Stomach (tissue), 9 donors: ENCODE measurements around the gene ZMIZ1. TPM values are rescaled to one million over a fixed set of nuclear protein-coding genes. Genes with fewer than 3 reads are reported as not detected.
A peak's percentile ranks its signal among the peaks of the same experiment; 100 is the strongest.

Source experiments
- DNase-seq, 2 donors: peaks; one replicate each; pipeline versions ENCODE4 v3.0.0 to v3.0.0-alpha.2; 2013 to 2019
- H3K27ac ChIP-seq, 5 donors: fragments of 200-600 bp in 4 of 5; sonication (generic) in 4 of 5; one replicate each; pipeline ENCODE4 v1.5.1; 2013 to 2019; ENCODE audit warnings: mild to moderate bottlenecking in 1 of 5, moderate library complexity in 1 of 5
- H3K27me3 ChIP-seq, 3 donors: fragments of 200-600 bp; sonication (generic); one replicate each; pipeline ENCODE4 v1.5.1; 2017 to 2019; ENCODE audit warnings: mixed run types in 1 of 3
- H3K36me3 ChIP-seq, 4 donors: fragments of 200-600 bp; sonication (generic); 1 replicate in 3 of 4; 2 replicates in 1 of 4; pipeline ENCODE4 v1.5.1; 2016 to 2019
- H3K4me1 ChIP-seq, 4 donors: fragments of 200-600 bp; sonication (generic); one replicate each; pipeline ENCODE4 v1.5.1; 2016 to 2019
- H3K4me3 ChIP-seq, 4 donors: fragments of 200-600 bp; sonication (generic) in 3 of 4; one replicate each; pipeline ENCODE4 v1.5.1; 2016 to 2019; ENCODE audit warnings: mild to moderate bottlenecking in 1 of 4
- H3K9me3 ChIP-seq, 4 donors: fragments of 200-600 bp; sonication (generic); one replicate each; pipeline ENCODE4 v1.5.1; 2016 to 2019
- EP300 ChIP-seq: sonication (generic); formaldehyde crosslinking; IDR thresholded peaks from one replicate; pipeline ENCODE4 v1.6.1; 2017; ENCODE audit warnings: antibody characterized with exemption
- POLR2A ChIP-seq, 4 donors: fragments of 450-650 bp; IDR thresholded peaks; one replicate each; pipeline ENCODE4 v1.6.1; 2016; ENCODE audit warnings: antibody characterized with exemption in 4 of 4, control low read depth in 2 of 4, mild to moderate bottlenecking in 1 of 4, moderate library complexity in 1 of 4
- POLR2AphosphoS5 ChIP-seq, 3 donors: sonication (generic); formaldehyde crosslinking; IDR thresholded peaks; one replicate each; pipeline ENCODE4 v1.6.1; 2016; ENCODE audit warnings: antibody characterized with exemption in 3 of 3
- WGBS, 5 donors: extraction: QIAGEN DNeasy Blood & Tissue Kit in 3 of 5; methylation state at CpG; one replicate each; pipeline versions ENCODE4 v1.1.5 to v1.1.7; 2013 to 2018; 5-methylcytosine and 5-hydroxymethylcytosine counted together
- intact Hi-C: fragments of 100-400 bp; cut with DNase I; formaldehyde crosslinking; loops from one replicate; pipeline ENCODE4 v1.15.1; 2023; ENCODE audit warnings: low total_unique reads
- polyA plus RNA-seq, 3 donors: library from polyadenylated mRNA; stranded (reverse); fragments of 200-250 nt; gene quantifications; one replicate each; pipeline ENCODE4 v1.2.3, GENCODE V29; 2013
- total RNA-seq, 5 donors: library from RNA; depleted of rRNA; stranded (reverse); fragments of >200 nt; gene quantifications; one replicate each; pipeline versions ENCODE4 v1.1.0 to v1.2.3, GENCODE V29; 2014 to 2016
- TF ChIP-seq, protein P1 (sequence below), 7 experiments: fragments of 450-650 bp in 4 of 7; fragments of 200-600 bp in 3 of 7; sonication (generic) in 3 of 7; IDR thresholded peaks; one replicate each; pipeline ENCODE4 v1.5.1; 2016 to 2019; ENCODE audit warnings: antibody characterized with exemption in 7 of 7, control low read depth in 2 of 7, mild to moderate bottlenecking in 1 of 7
- donor health status: healthy with polysubstance abuse.
- donor health status: Bipolar disorder and iron deficiency.
- donor health status: healthy.

Gene ZMIZ1
- total and polyA plus RNA-seq, 8 donors, result 17.7 to 103 (median 26.3) TPM

DNA sequence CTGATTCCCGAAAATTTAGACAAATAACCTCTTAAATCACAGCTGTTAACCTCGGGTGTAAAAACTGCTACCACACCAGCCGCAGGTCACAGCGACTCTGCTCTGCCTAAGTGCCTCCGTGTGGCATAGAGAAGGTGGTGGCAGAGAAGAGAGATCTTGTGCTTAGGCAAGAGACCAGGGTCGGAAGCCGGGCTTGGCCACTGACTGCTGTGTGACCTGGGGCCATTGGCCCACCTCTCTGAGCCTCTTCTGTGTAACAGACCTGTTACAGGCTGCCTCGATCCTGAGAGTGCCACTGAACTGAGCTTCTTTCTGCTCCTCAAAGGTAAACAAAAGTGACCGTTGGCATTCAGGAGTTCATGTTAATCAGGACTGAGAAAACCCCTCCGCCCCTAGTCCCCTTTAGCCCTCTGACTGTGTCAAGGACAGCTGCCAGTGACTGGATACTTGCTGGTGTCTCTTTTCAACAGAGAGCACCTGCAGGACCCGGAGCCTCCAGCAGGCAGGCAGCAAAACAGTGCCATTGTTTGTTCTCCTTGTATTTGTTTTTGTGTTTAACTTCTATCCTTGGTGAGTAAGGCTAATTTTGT is 36.5 kb downstream of the ZMIZ1 start:
- H3K9me3 ChIP-seq, result no peaks in the 10 kb centered on the region
- no peaks in the 10 kb centered on the region for H3K27me3 ChIP-seq
- no peak for DNase-seq
- H3K36me3 ChIP-seq, result peaks cover 0 to 2% (median 0%) of the 10 kb centered on the region in 4 donors
- peak overlapping the region; percentile 3 to 83 (median 64) for H3K27ac ChIP-seq
- no peak overlapping the region for H3K4me3 ChIP-seq
- no peak for TF ChIP-seq POLR2A (IDR thresholded peaks at IDR 0.05)
- TF ChIP-seq, protein P1, sequence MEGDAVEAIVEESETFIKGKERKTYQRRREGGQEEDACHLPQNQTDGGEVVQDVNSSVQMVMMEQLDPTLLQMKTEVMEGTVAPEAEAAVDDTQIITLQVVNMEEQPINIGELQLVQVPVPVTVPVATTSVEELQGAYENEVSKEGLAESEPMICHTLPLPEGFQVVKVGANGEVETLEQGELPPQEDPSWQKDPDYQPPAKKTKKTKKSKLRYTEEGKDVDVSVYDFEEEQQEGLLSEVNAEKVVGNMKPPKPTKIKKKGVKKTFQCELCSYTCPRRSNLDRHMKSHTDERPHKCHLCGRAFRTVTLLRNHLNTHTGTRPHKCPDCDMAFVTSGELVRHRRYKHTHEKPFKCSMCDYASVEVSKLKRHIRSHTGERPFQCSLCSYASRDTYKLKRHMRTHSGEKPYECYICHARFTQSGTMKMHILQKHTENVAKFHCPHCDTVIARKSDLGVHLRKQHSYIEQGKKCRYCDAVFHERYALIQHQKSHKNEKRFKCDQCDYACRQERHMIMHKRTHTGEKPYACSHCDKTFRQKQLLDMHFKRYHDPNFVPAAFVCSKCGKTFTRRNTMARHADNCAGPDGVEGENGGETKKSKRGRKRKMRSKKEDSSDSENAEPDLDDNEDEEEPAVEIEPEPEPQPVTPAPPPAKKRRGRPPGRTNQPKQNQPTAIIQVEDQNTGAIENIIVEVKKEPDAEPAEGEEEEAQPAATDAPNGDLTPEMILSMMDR (IDR thresholded peaks at IDR 0.05), result peak in 2 of 7 experiments; percentile 8 to 31
- WGBS, 5 donors, result 24 to 49% (median 30%) methylated on average over 10 to 11 of the region's 11 CpGs
- peaks cover 67 to 100% (median 93%) of the 10 kb centered on the region in 4 donors for H3K4me1 ChIP-seq
- intact Hi-C loops, result no loop called here

DNA sequence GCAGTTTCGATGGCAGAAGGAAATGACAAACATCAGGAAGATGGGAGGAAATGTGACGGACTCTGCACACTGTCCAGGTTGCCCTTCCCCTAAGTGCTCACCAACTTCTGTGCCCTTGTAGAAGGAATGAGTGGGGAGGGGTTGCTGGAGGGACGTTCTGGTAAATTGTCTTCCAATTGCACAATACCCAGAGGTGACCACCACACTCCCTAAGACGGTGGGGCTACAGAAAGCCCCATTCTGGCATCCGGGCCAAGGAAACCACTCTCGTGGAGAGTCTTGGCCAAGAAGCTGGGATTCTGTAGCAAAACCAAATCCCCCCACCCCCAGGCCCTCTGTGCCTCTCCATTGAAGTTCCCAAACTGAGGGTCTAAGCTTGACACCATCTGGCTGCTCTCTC is 37.1 kb downstream of the ZMIZ1 start:
- Histone ChIP-seq H3K4me3 (no peak overlapping the region), H3K9me3 (no peaks in the 10 kb centered on the region), H3K36me3 (peaks cover 1 to 8% (median 5%) of the 10 kb centered on the region in 4 donors), H3K27me3 (no peaks in the 10 kb centered on the region), H3K27ac (peak overlapping the region in 3 of 5 donors; percentile 25 to 83 (median 81)), H3K4me1 (peaks cover 67 to 100% (median 92%) of the 10 kb centered on the region in 4 donors)
- TF ChIP-seq POLR2AphosphoS5 (IDR thresholded peaks at IDR 0.05) (no peak), EP300 (no peak)
- TF ChIP-seq, protein P1 (IDR thresholded peaks at IDR 0.05), result no peak
- intact Hi-C loops, result no loop called here
- WGBS, 5 donors, result 57 to 75% (median 67%) methylated on average over 6 of the region's 6 CpGs
- no peak for DNase-seq

DNA sequence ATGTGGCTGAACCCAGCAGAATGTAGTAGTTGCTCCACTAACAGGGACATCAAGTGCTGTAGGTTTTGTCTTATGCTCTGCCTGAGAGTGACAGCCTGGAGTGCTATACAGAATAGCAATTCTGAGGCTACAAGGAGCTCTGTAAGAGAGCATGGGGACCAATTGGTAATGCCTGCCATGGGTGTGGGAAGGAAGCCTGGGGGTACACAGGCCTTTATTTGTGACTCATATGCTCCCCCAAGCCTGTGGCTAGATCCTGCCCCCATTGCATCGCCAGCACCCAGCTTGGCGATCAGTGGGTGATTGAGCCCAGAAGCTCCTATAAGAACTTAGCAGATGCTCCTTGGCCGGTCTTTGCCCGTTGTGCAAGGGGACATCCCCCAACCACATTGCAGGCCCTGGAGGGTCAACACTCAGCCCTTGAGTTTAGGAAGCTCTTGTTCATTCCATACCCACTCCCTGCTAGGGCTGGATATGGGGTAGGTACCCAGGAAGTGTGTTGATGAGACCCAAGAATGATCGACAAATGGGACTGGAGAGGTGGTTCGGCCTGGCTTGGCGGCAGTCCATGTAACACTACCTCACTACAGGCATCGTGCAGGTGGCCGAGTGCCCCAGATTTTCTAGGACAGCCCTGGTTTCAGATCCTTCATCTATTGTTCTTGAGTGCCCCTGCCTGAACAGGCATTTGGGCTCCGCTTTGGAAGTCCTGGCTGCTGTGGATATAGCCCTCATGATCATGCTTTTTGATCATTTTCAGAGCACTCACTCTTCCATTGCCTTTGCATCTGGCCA is 37.7 kb downstream of the ZMIZ1 start:
- intact Hi-C loops, result no loop called here
- H3K27ac ChIP-seq, result peak overlapping the region in 3 of 5 donors; percentile 25 to 83 (median 81)
- 73 to 82% (median 74%) methylated on average over 10 of the region's 10 CpGs for WGBS, 5 donors

DNA sequence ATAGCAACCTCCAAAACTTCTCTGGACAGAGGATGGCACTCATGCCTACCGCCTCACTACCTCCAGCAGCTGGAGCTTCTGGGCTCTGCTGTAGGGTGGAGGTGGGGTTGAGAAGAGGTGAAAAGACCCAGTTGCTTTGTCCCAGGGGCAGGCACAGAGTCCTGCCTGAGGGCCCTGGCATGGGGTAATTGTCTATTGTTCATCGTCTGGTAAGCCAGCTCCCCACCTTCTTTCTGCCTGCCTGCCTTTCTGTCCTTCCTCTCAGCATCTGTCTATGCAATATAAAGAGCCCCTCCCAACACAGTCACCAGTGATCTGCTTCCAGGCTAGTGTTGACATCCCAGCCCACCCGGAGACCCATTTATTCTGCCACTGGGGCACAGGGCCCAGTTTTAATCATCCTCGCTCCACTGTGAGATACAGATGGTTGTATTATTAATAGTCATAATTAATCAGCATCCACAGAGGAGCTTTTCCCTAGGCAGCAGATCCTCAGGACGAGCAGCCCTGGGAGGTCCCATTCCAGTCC is 39.0 kb downstream of the ZMIZ1 start:
- Histone ChIP-seq H3K36me3 (peaks cover 5 to 14% (median 11%) of the 10 kb centered on the region in 4 donors), H3K4me1 (peaks cover 67 to 100% (median 91%) of the 10 kb centered on the region in 4 donors), H3K9me3 (no peaks in the 10 kb centered on the region), H3K4me3 (no peak overlapping the region), H3K27me3 (no peaks in the 10 kb centered on the region), H3K27ac (peak overlapping the region in 2 of 5 donors; percentile 23 to 81)
- 58 to 79% (median 64%) methylated on average over 5 of the region's 5 CpGs for WGBS, 5 donors
- intact Hi-C loops, result no loop called here
- no peak for DNase-seq
- TF ChIP-seq, protein P1 (IDR thresholded peaks at IDR 0.05), result no peak
- TF ChIP-seq POLR2AphosphoS5 (IDR thresholded peaks at IDR 0.05), result no peak
- TF ChIP-seq EP300, result no peak
- TF ChIP-seq POLR2A (IDR thresholded peaks at IDR 0.05), result no peak

More for the DNA sequence above, 37.7 kb downstream of the ZMIZ1 start:
- Histone ChIP-seq H3K36me3 (peaks cover 5 to 14% (median 10%) of the 10 kb centered on the region in 4 donors), H3K4me3 (no peak overlapping the region), H3K4me1 (peaks cover 67 to 100% (median 92%) of the 10 kb centered on the region in 4 donors), H3K27me3 (no peaks in the 10 kb centered on the region), H3K9me3 (no peaks in the 10 kb centered on the region)
- TF ChIP-seq EP300, result no peak
- TF ChIP-seq POLR2A (IDR thresholded peaks at IDR 0.05), result no peak
- TF ChIP-seq, protein P1 (IDR thresholded peaks at IDR 0.05), result no peak
- no peak for TF ChIP-seq POLR2AphosphoS5 (IDR thresholded peaks at IDR 0.05)
- DNase-seq, result no peak
